ENCODE results near the gene MAB21L3.

The MAB21L3 gene

DNA sequence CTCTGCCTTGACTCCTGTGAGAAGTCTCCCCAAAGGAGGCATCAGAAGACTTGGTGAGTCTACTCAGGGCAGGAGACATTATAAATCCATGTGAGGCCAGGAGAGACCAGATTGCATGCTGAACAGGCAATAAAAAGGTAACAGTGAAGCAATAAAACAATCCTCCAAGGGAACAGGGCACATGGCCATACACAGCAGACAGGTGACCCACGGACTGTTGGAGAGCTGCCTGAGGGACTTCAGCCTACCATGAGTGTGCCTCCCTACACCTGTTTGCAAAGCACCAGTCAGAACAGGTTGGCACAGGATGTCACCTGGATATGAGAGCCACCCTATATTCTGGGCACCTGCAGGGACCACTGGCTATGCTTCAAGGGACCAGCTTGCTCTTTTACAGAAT lies 67.6 kb downstream of the MAB21L3 start:
- TF ChIP-seq, protein P1, sequence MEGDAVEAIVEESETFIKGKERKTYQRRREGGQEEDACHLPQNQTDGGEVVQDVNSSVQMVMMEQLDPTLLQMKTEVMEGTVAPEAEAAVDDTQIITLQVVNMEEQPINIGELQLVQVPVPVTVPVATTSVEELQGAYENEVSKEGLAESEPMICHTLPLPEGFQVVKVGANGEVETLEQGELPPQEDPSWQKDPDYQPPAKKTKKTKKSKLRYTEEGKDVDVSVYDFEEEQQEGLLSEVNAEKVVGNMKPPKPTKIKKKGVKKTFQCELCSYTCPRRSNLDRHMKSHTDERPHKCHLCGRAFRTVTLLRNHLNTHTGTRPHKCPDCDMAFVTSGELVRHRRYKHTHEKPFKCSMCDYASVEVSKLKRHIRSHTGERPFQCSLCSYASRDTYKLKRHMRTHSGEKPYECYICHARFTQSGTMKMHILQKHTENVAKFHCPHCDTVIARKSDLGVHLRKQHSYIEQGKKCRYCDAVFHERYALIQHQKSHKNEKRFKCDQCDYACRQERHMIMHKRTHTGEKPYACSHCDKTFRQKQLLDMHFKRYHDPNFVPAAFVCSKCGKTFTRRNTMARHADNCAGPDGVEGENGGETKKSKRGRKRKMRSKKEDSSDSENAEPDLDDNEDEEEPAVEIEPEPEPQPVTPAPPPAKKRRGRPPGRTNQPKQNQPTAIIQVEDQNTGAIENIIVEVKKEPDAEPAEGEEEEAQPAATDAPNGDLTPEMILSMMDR (IDR thresholded peaks at IDR 0.05; ENCODE audit: control insufficient read depth, insufficient read depth, low read depth, low read length, missing control alignments) = no peak
- no peak for DNase-seq (ENCODE audit: low read depth)
- no peak overlapping the region for H3K4me3 ChIP-seq (ENCODE audit: control insufficient read depth, low read depth, low read length)

DNA sequence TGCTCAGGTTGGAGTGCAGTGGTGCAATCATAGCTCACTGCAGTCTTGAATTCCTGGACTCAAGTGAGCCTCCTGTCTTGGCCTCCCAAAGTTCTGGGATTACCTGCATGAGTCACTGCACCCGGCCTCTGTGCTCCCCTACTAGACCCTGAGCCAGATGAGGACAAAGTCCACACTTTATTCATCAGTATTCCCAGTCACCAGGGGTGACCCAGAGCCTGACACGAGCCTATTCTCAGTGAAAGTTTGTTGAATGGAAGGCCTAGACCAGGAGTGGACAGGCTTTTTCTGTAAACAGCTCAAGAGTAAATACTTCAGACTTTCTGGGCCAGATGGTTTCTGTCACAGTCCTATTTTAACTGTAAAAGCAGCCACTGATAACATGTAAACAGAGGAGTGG lies 68.2 kb downstream of the MAB21L3 start:
- no peak for DNase-seq (ENCODE audit: low read depth)
- TF ChIP-seq, protein P1 (IDR thresholded peaks at IDR 0.05; ENCODE audit: control insufficient read depth, insufficient read depth, low read depth, low read length, missing control alignments) = no peak
- no peak overlapping the region for H3K4me3 ChIP-seq (ENCODE audit: control insufficient read depth, low read depth, low read length)

DNA sequence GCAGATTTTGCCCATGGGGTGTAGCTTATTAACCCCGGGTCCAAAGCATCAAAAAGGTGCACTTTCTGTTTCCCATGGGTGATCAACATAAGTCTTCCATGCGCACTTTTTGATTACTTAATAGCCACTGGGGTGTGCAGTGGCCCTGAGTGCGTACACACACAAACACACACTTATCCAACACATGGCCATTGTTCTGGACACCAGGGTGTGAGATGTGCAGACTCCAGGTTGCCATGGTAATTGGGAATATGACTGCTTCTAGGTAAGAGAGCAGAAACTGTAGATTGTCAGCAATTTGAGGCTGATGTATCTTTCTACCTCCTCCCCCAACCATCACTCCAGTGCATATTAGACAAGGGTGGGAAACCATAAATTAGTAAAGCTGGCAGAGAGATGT lies 68.8 kb downstream of the MAB21L3 start:
- no peak for DNase-seq (ENCODE audit: low read depth)
- TF ChIP-seq, protein P1 (IDR thresholded peaks at IDR 0.05; ENCODE audit: control insufficient read depth, insufficient read depth, low read depth, low read length, missing control alignments) = no peak
- H3K4me3 ChIP-seq (ENCODE audit: control insufficient read depth, low read depth, low read length) = no peak overlapping the region

DNA sequence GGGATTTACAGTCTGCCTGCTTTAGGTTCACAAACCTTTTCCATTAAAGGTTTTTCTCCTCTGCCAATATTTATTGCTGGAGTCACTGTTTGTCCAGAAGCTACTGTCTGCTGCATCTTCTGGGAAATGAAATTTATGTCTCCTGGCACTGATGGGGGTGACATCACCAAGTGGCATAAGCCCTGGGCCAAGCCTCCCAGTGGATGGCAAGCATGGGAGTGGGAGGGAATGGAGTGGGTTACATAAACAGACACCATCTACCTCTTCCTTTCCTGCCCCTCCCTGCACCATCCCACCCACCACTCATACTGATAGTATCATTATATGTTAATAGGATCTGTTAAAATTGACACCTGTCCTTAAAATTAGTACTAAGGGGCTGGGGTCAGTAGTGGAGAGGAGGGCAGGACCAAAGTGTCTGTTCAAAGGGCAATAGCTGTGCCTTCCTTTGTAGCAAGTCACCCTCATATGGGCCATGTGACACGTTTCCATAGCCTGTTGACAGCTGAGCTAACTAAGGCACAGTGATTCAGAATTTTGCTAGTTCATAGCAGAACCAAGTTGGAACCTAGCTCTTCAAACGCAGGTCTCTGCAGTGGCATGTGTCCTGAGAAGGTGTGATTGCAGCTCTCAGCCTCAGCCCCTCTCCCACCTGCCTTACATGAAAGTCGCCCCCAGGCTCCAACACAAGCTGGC lies 71.0 kb downstream of the MAB21L3 start:
- DNase-seq (ENCODE audit: low read depth) = no peak

More for the DNA sequence above, 71.0 kb downstream of the MAB21L3 start:
- no peak overlapping the region for H3K4me3 ChIP-seq (ENCODE audit: control insufficient read depth, low read depth, low read length)
- TF ChIP-seq, protein P1 (IDR thresholded peaks at IDR 0.05; ENCODE audit: control insufficient read depth, insufficient read depth, low read depth, low read length, missing control alignments) = no peak

Data from AG09309 (cell line).